Stimulated activated CD4-positive, alpha-beta T cell treated with anti-CD3 and anti-CD28 coated beads, Interleukin-12 subunit alpha, Interleukin-12 subunit beta, amount 100 ng/mL, for 24 hours (primary cell): ENCODE results near the gene PHTF2.
"Not testable (repeated sequence)": the region's sequence is repeated elsewhere in the genome, so short reads cannot be mapped to it uniquely, and the experiment has no call there.

Experiments
- DNase-seq, 2 experiments: peaks; one replicate each; pipeline ENCODE4 v3.0.0-alpha.2; 2020; ENCODE audit warnings: low read depth in 2 of 2

PHTF2 gene

GRCh38 chr7:77798394-77799077 lies at the start of gene PHTF2, which contains the start of gene TMEM60:
TSS of gene PHTF2 (plus strand) at chr7:77798773.
TSS of gene TMEM60 (minus strand) at chr7:77798434. CDS start at chr7:77794373, 4,061 bp downstream.
- peak; percentile 89 to 96 for DNase-seq

GRCh38 chr7:77752016-77752415 lies 46.6 kb upstream of the PHTF2 start:
- DNase-seq, result no peak

- no peak for DNase-seq
Observed at GRCh38 chr7:77753173-77753572, 45.4 kb upstream of the PHTF2 start.

GRCh38 chr7:77757589-77757988 lies 41.0 kb upstream of the PHTF2 start:
- no peak for DNase-seq

- peak; percentile 29 to 49 for DNase-seq
Observed at GRCh38 chr7:77759294-77759889, 39.2 kb upstream of the PHTF2 start.

- no peak for DNase-seq
Observed at GRCh38 chr7:77760809-77761453, 37.6 kb upstream of the PHTF2 start.

- no peak for DNase-seq
Observed at GRCh38 chr7:77765481-77765880, 33.1 kb upstream of the PHTF2 start.

- DNase-seq, result no peak
Observed at GRCh38 chr7:77765906-77766800, 32.4 kb upstream of the PHTF2 start.

- no peak for DNase-seq
Observed at GRCh38 chr7:77766801-77767605, 31.6 kb upstream of the PHTF2 start.

- no peak for DNase-seq
Observed at GRCh38 chr7:77770316-77770715, 28.3 kb upstream of the PHTF2 start.

- DNase-seq, result no peak
Observed at GRCh38 chr7:77771901-77772300, 26.7 kb upstream of the PHTF2 start.

- no peak for DNase-seq
Observed at GRCh38 chr7:77778535-77778934, 20.0 kb upstream of the PHTF2 start.

- no peak for DNase-seq
Observed at GRCh38 chr7:77782383-77782782, 16.2 kb upstream of the PHTF2 start.

GRCh38 chr7:77783111-77783510 lies 15.5 kb upstream of the PHTF2 start:
- no peak for DNase-seq

GRCh38 chr7:77783545-77783944 lies 15.0 kb upstream of the PHTF2 start:
- DNase-seq, result no peak

- not testable (repeated sequence) for DNase-seq
Observed at GRCh38 chr7:77784426-77784825, 14.1 kb upstream of the PHTF2 start.

- DNase-seq, result no peak
Observed at GRCh38 chr7:77786018-77786417, 12.6 kb upstream of the PHTF2 start.

- DNase-seq, result no peak
Observed at GRCh38 chr7:77786741-77787140, 11.8 kb upstream of the PHTF2 start.

- no peak for DNase-seq
Observed at GRCh38 chr7:77788327-77788902, 10.2 kb upstream of the PHTF2 start.

- no peak for DNase-seq
Observed at GRCh38 chr7:77791336-77791735, 7.2 kb upstream of the PHTF2 start.

- DNase-seq, result no peak
Observed at GRCh38 chr7:77791956-77792355, 6.6 kb upstream of the PHTF2 start.
